Ishikawa (cell line): ENCODE measurements around the gene CISD3.

ENCODE experiments used
- CEBPB ChIP-seq: IDR thresholded peaks from 2 replicates; pipeline ENCODE4 v1.6.1; 2012
- CREB1 ChIP-seq: IDR thresholded peaks from 2 replicates; pipeline ENCODE4 v1.6.1; 2012; ENCODE audit warnings: low read depth
- EGR1 ChIP-seq: IDR thresholded peaks from 2 replicates; pipeline ENCODE4 v1.6.1; 2012
- EP300 ChIP-seq: IDR thresholded peaks from 2 replicates; pipeline ENCODE4 v1.6.1; 2012; ENCODE audit warnings: borderline replicate concordance
- FOXM1 ChIP-seq: IDR thresholded peaks from 2 replicates; pipeline ENCODE4 v1.6.1; 2012; ENCODE audit warnings: low read depth, borderline replicate concordance
- NFIC ChIP-seq: IDR thresholded peaks from 2 replicates; pipeline ENCODE4 v1.6.1; 2012
- RAD21 ChIP-seq: IDR thresholded peaks from 2 replicates; pipeline ENCODE4 v1.6.1; 2012; ENCODE audit warnings: low read depth
- TAF1 ChIP-seq: IDR thresholded peaks from 2 replicates; pipeline ENCODE4 v1.6.1; 2012; ENCODE audit warnings: low read depth, mild to moderate bottlenecking
- TCF12 ChIP-seq: IDR thresholded peaks from 2 replicates; pipeline ENCODE4 v1.6.1; 2012; ENCODE audit warnings: low read depth
- TEAD4 ChIP-seq: IDR thresholded peaks from 2 replicates; pipeline ENCODE4 v1.6.1; 2012
- YY1 ChIP-seq: IDR thresholded peaks from 2 replicates; pipeline ENCODE4 v1.6.1; 2012; ENCODE audit warnings: low read depth
- ZBTB7A ChIP-seq: IDR thresholded peaks from 2 replicates; pipeline ENCODE4 v1.6.1; 2012; ENCODE audit warnings: low read depth
- TF ChIP-seq, protein P1 (sequence below): IDR thresholded peaks from 2 replicates; pipeline ENCODE4 v1.6.1; 2012; ENCODE audit warnings: low read depth, mild to moderate bottlenecking
- TF ChIP-seq, protein P2 (sequence below): IDR thresholded peaks from 2 replicates; pipeline ENCODE4 v1.6.1; 2012
- TF ChIP-seq, protein P3 (sequence below): IDR thresholded peaks from 2 replicates; pipeline ENCODE4 v1.6.1; 2012

The CISD3 gene, protein sequence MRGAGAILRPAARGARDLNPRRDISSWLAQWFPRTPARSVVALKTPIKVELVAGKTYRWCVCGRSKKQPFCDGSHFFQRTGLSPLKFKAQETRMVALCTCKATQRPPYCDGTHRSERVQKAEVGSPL

DNA sequence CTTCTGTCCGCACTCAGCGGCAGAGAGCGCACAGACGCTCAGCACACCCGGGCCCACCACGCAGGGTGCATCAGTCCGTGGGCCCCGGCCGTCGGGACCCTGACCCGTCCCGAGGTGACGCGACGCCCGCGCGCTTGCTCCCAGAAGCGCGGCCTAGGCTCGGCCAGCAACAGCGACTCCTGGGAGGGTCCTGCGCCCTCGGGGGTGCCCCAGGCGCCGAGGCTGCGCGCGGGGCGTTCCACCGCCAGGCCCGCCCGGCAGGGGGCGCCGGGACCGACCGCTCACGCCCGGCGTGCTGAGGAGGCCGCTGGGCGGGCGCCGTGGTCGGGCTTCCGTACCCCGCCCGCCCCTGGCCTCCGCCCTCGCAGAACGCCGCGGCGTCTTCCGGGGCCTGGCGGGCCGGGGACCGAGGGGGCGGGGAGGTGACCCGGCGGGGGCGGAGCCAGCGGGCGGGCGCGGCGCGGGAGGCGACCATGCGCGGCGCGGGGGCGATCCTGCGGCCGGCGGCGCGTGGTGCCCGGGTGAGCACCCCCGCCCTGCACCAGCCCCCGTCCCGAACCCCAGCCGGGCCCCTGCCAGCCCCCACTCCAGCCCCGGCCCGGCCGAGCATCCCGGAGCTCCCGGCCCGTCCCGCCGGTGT lies at the start of gene CISD3:
TSS of gene CISD3 (plus strand) at position 456 of the 640 bp plus-strand sequence. CDS start at position 474, 18 bp downstream.
- TF ChIP-seq TAF1 (peak; percentile 31; the same call in 1 of the 2 replicates), CEBPB (no peak), TEAD4 (no peak), ZBTB7A (peak; percentile 60; the same call in 1 of the 2 replicates), RAD21 (peak; percentile 26; the same call in 1 of the 2 replicates), FOXM1 (no peak), NFIC (no peak), EP300 (no peak), CREB1 (no peak), EGR1 (peak; percentile 3), TCF12 (no peak), YY1 (no peak)
- TF ChIP-seq, protein P1, sequence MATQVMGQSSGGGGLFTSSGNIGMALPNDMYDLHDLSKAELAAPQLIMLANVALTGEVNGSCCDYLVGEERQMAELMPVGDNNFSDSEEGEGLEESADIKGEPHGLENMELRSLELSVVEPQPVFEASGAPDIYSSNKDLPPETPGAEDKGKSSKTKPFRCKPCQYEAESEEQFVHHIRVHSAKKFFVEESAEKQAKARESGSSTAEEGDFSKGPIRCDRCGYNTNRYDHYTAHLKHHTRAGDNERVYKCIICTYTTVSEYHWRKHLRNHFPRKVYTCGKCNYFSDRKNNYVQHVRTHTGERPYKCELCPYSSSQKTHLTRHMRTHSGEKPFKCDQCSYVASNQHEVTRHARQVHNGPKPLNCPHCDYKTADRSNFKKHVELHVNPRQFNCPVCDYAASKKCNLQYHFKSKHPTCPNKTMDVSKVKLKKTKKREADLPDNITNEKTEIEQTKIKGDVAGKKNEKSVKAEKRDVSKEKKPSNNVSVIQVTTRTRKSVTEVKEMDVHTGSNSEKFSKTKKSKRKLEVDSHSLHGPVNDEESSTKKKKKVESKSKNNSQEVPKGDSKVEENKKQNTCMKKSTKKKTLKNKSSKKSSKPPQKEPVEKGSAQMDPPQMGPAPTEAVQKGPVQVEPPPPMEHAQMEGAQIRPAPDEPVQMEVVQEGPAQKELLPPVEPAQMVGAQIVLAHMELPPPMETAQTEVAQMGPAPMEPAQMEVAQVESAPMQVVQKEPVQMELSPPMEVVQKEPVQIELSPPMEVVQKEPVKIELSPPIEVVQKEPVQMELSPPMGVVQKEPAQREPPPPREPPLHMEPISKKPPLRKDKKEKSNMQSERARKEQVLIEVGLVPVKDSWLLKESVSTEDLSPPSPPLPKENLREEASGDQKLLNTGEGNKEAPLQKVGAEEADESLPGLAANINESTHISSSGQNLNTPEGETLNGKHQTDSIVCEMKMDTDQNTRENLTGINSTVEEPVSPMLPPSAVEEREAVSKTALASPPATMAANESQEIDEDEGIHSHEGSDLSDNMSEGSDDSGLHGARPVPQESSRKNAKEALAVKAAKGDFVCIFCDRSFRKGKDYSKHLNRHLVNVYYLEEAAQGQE, result no peak
- TF ChIP-seq, protein P2, sequence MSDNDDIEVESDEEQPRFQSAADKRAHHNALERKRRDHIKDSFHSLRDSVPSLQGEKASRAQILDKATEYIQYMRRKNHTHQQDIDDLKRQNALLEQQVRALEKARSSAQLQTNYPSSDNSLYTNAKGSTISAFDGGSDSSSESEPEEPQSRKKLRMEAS, result no peak
- TF ChIP-seq, protein P3, sequence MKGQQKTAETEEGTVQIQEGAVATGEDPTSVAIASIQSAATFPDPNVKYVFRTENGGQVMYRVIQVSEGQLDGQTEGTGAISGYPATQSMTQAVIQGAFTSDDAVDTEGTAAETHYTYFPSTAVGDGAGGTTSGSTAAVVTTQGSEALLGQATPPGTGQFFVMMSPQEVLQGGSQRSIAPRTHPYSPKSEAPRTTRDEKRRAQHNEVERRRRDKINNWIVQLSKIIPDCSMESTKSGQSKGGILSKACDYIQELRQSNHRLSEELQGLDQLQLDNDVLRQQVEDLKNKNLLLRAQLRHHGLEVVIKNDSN, result no peak

DNA sequence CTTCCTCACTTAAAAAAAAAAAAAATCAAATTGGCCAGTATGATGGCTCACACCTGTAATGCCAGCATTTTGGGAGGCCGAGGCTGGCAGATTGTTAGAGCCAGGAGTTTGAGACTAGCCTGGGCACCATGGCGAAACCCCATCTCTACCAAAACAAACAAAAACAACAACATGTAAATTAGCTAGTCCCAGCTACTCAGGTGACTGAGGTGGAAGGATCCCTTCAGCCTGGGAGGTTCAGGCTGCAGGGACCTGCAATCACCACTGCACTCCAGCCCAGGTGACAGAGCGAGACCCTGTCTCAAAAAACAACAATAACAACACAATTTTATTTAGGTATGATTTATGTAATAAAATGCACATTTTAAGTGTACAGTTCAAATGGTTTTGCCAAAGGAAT lies 49.0 kb upstream of the CISD3 start:
- TF ChIP-seq CEBPB (no peak), EGR1 (no peak), CREB1 (no peak), FOXM1 (no peak), TEAD4 (no peak), RAD21 (no peak), TAF1 (no peak), YY1 (no peak), TCF12 (no peak), NFIC (no peak), ZBTB7A (no peak), EP300 (no peak)
- TF ChIP-seq, protein P3, result no peak
- TF ChIP-seq, protein P2, result no peak
- TF ChIP-seq, protein P1, result no peak

DNA sequence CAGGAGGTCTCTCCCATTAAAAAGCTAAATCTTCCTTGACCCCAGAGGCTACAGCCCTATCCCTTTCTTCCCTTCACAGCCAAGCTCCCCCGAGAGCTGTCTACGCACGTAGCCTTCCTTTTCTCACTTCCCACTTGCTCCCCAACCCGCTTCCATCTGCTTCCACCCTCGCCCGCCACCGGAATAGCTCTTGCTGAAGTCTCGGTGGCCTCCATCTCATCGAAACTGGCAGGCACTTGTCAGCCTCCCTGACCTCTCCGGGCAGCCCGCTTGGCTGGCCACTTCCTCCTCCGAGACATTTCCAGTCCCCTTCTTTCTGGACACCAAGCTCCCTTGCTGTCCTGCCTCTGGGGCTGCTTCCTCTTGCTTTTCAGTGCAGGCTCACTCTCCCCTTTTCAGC lies 44.6 kb upstream of the CISD3 start:
- TF ChIP-seq NFIC (no peak), CEBPB (no peak)

DNA sequence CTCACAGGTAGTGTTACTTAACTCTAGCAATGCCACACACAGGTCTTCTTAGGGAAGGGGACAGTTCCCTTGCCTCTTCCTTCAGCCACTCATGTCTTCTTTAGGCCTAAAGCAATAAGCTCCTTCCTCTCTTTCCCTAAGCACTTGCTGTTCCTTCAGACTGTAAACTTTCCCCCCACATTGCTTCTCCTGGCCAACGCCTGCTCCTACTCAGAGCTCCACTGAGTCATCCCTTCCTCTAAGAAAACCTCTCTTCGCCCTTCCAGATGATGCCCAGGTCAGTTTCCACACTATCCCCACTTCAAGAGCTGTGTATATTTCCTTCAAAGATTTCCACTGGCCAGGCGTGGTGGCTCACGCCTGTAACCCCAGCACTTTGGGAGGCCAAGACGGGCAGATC lies 42.9 kb upstream of the CISD3 start:
- TF ChIP-seq, protein P3, result no peak

DNA sequence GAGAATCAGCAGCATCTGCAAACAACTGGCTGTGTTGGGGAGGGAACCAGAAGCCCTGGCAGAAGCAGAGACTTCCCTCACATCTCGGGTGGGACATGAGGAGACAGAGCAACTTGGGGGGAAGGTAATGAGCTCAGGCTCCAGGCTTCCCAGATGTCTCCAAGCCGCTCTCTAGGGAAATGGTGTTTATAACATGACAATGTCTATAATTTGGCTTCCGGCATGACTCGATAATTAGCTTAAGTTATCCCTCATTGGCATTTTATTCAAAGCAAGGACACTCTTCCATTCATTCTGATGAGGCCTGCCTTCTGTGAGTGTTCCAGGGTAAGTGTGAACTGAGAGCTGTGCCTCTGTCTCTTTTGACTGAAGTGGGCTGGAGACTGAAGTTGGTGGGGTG lies 39.8 kb upstream of the CISD3 start:
- TF ChIP-seq, protein P2, result no peak
- no peak for TF ChIP-seq EP300
- no peak for TF ChIP-seq CEBPB
- TF ChIP-seq FOXM1, result no peak
- TF ChIP-seq, protein P3, result no peak
- TF ChIP-seq, protein P1, result no peak
- TF ChIP-seq YY1, result no peak
- TF ChIP-seq TAF1, result no peak
- no peak for TF ChIP-seq NFIC
- TF ChIP-seq TCF12, result no peak
- no peak for TF ChIP-seq ZBTB7A
- no peak for TF ChIP-seq CREB1
